Testis (tissue), 2 donors: ENCODE results near the gene DAAM2.

Experiments
- POLR2A ChIP-seq: fragments of 450-650 bp; IDR thresholded peaks from one replicate; pipeline ENCODE4 v1.6.1; 2017; ENCODE audit warnings: antibody characterized with exemption, mild to moderate bottlenecking, moderate library complexity
- TF ChIP-seq, protein P1 (sequence below), 3 experiments: fragments of 450-650 bp in 2 of 3; fragments of 200-600 bp in 1 of 3; sonication (generic) in 1 of 3; IDR thresholded peaks; one replicate each; pipeline ENCODE4 v1.5.1; 2016 to 2019; ENCODE audit warnings: antibody characterized with exemption in 3 of 3, mild to moderate bottlenecking in 2 of 3, moderate library complexity in 1 of 3

DNA sequence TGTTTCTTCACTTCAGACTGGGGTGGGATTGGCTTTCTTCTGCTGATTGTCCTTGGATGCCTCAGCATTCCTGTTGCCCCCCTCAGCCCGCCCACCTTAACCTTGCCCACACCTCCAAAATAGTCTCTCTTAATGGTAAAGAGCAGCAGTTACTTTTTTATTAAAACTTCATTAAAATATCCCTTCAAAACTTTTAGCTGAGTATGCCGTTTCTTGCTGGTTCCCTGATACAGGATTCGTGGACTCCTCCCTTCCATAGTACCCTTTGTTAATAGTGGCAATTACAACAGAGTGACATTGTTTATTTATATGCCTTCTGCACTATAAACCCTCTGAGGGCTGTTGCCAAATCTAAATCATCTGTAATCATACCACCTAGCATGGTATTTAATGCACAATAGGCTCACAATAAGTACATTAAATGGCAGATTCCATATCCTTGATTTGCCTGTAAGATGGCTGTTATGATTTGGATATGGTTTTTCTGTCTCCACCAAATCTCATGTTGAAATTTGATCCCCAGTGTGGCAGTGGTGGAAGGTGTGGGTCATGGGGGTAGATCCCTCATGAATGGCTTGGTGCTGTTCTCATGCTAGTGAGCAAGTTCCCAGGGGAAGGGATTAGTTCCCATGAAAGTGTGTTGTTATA is 145.6 kb downstream of the DAAM2 start:
- TF ChIP-seq, protein P1, sequence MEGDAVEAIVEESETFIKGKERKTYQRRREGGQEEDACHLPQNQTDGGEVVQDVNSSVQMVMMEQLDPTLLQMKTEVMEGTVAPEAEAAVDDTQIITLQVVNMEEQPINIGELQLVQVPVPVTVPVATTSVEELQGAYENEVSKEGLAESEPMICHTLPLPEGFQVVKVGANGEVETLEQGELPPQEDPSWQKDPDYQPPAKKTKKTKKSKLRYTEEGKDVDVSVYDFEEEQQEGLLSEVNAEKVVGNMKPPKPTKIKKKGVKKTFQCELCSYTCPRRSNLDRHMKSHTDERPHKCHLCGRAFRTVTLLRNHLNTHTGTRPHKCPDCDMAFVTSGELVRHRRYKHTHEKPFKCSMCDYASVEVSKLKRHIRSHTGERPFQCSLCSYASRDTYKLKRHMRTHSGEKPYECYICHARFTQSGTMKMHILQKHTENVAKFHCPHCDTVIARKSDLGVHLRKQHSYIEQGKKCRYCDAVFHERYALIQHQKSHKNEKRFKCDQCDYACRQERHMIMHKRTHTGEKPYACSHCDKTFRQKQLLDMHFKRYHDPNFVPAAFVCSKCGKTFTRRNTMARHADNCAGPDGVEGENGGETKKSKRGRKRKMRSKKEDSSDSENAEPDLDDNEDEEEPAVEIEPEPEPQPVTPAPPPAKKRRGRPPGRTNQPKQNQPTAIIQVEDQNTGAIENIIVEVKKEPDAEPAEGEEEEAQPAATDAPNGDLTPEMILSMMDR (IDR thresholded peaks at IDR 0.05), result no peak
- no peak for TF ChIP-seq POLR2A
